SU-DHL-6 (cell line): Measurements from ENCODE around the gene THSD4.

Source experiments
- EZH2phosphoT487 ChIP-seq: fragments of 200-600 bp; sonication (generic), shearing (Covaris generic); conservative IDR thresholded peaks from 2 replicates; pipeline ENCODE4 v1.6.1; 2018; ENCODE audit warnings: mild to moderate bottlenecking, antibody characterized with exemption, low read length, moderate library complexity, mixed read lengths
- TF ChIP-seq, protein P1 (sequence below): fragments of 200-600 bp; sonication (generic); IDR thresholded peaks from one replicate; pipeline ENCODE4 v1.5.1; 2017; ENCODE audit warnings: antibody characterized with exemption, mild to moderate bottlenecking, low read length, moderate library complexity; ENCODE audit not compliant: insufficient read depth, poor library complexity, severe bottlenecking

GRCh38 chr15:71502077-71502432, 386.8 kb downstream of the THSD4 start:
- no peak for TF ChIP-seq EZH2phosphoT487
- TF ChIP-seq, protein P1, sequence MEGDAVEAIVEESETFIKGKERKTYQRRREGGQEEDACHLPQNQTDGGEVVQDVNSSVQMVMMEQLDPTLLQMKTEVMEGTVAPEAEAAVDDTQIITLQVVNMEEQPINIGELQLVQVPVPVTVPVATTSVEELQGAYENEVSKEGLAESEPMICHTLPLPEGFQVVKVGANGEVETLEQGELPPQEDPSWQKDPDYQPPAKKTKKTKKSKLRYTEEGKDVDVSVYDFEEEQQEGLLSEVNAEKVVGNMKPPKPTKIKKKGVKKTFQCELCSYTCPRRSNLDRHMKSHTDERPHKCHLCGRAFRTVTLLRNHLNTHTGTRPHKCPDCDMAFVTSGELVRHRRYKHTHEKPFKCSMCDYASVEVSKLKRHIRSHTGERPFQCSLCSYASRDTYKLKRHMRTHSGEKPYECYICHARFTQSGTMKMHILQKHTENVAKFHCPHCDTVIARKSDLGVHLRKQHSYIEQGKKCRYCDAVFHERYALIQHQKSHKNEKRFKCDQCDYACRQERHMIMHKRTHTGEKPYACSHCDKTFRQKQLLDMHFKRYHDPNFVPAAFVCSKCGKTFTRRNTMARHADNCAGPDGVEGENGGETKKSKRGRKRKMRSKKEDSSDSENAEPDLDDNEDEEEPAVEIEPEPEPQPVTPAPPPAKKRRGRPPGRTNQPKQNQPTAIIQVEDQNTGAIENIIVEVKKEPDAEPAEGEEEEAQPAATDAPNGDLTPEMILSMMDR, result no peak
